HL-60 (cell line): ENCODE measurements around the gene GOLGA6L7.

Experiments
- DNase-seq, 2 experiments: peaks; one replicate each; pipeline ENCODE4 v3.0.0-alpha.2; 2010 to 2020; ENCODE audit warnings: low read depth in 1 of 2, low spot score in 1 of 2
- H3K27ac ChIP-seq: fragments of 250-450 bp; sonication (Bioruptor Pico); replicated peaks from 2 replicates; pipeline ENCODE4 v1.5.1; 2020; ENCODE audit warnings: mild to moderate bottlenecking, moderate library complexity
- H3K27me3 ChIP-seq: fragments of 250-450 bp; sonication (Bioruptor Pico); 2 replicates; pipeline ENCODE4 v1.5.1; 2021; ENCODE audit warnings: mild to moderate bottlenecking, moderate library complexity; ENCODE audit not compliant: insufficient read depth, poor library complexity, severe bottlenecking
- H3K4me3 ChIP-seq: replicated peaks from 2 replicates; pipeline ENCODE4 v1.5.1; 2011; ENCODE audit warnings: mild to moderate bottlenecking, control low read depth, low read length; ENCODE audit not compliant: insufficient read depth
- GABPA ChIP-seq: IDR thresholded peaks from 2 replicates; pipeline ENCODE4 v1.6.1; 2012; ENCODE audit warnings: low read depth
- POLR2AphosphoS5 ChIP-seq: IDR thresholded peaks from 2 replicates; pipeline ENCODE4 v1.6.1; 2012; ENCODE audit warnings: low read depth
- SPI1 ChIP-seq: IDR thresholded peaks from 2 replicates; pipeline ENCODE4 v1.6.1; 2012; ENCODE audit warnings: low read depth, mild to moderate bottlenecking, borderline replicate concordance
- TF ChIP-seq, protein P1 (sequence below): IDR thresholded peaks from 2 replicates; pipeline ENCODE4 v1.6.1; 2012; ENCODE audit warnings: low read depth; ENCODE audit not compliant: insufficient replicate concordance
- TF ChIP-seq, protein P2 (sequence below): IDR thresholded peaks from one replicate; pipeline ENCODE4 v1.5.1; 2011; ENCODE audit warnings: low read length, control low read depth, inconsistent platforms; ENCODE audit not compliant: insufficient read depth

GOLGA6L7 gene

DNA sequence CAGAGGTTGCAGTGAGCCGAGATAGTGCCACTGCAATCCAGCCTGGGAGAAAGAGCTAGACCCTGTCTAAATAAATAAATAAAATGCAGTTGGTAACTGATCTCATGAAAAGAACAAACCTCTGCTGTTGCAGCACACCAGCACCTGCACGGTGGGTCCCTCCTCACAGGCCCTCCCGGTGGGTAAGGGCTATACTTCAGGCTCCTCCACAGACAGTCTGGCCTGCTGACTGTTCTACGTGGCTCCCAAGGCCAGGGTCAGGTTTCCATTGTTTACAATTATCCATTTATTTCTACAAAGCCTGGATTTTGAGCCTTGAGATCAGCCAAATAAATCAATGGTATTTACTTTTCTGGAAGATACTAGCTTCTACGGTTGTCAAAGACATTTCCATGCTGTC lies 32.2 kb upstream of the GOLGA6L7 start:
- Histone ChIP-seq H3K27me3 (peaks cover 7% of the 10 kb centered on the region), H3K27ac (no peak overlapping the region), H3K4me3 (no peak overlapping the region)
- TF ChIP-seq GABPA (no peak), POLR2AphosphoS5 (no peak), SPI1 (no peak)
- TF ChIP-seq, protein P1, sequence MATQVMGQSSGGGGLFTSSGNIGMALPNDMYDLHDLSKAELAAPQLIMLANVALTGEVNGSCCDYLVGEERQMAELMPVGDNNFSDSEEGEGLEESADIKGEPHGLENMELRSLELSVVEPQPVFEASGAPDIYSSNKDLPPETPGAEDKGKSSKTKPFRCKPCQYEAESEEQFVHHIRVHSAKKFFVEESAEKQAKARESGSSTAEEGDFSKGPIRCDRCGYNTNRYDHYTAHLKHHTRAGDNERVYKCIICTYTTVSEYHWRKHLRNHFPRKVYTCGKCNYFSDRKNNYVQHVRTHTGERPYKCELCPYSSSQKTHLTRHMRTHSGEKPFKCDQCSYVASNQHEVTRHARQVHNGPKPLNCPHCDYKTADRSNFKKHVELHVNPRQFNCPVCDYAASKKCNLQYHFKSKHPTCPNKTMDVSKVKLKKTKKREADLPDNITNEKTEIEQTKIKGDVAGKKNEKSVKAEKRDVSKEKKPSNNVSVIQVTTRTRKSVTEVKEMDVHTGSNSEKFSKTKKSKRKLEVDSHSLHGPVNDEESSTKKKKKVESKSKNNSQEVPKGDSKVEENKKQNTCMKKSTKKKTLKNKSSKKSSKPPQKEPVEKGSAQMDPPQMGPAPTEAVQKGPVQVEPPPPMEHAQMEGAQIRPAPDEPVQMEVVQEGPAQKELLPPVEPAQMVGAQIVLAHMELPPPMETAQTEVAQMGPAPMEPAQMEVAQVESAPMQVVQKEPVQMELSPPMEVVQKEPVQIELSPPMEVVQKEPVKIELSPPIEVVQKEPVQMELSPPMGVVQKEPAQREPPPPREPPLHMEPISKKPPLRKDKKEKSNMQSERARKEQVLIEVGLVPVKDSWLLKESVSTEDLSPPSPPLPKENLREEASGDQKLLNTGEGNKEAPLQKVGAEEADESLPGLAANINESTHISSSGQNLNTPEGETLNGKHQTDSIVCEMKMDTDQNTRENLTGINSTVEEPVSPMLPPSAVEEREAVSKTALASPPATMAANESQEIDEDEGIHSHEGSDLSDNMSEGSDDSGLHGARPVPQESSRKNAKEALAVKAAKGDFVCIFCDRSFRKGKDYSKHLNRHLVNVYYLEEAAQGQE: no peak
- TF ChIP-seq, protein P2, sequence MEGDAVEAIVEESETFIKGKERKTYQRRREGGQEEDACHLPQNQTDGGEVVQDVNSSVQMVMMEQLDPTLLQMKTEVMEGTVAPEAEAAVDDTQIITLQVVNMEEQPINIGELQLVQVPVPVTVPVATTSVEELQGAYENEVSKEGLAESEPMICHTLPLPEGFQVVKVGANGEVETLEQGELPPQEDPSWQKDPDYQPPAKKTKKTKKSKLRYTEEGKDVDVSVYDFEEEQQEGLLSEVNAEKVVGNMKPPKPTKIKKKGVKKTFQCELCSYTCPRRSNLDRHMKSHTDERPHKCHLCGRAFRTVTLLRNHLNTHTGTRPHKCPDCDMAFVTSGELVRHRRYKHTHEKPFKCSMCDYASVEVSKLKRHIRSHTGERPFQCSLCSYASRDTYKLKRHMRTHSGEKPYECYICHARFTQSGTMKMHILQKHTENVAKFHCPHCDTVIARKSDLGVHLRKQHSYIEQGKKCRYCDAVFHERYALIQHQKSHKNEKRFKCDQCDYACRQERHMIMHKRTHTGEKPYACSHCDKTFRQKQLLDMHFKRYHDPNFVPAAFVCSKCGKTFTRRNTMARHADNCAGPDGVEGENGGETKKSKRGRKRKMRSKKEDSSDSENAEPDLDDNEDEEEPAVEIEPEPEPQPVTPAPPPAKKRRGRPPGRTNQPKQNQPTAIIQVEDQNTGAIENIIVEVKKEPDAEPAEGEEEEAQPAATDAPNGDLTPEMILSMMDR: no peak
- DNase-seq: no peak

DNA sequence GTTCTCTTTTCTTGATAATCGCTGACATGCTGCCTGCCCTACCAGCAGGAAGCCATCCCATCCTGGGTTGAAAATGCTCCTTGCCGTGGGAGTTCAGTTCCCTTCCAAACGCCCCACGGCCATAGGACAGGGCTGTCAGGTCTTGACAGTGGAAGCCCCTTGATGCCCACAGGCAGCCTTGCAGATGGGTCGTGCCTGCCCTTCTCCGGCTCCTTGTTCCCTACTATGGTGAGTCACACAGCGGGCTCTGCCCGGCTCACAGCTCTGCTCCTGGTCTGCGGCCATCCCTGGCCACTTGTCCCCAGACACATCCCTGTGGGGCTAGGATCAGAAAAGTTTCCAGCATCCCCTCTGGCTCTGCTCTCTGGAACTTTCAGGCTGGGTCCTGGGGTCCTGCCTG lies 31.1 kb upstream of the GOLGA6L7 start:
- H3K27me3 ChIP-seq: no peaks in the 10 kb centered on the region
- DNase-seq: no peak
- H3K4me3 ChIP-seq: no peak overlapping the region
- H3K27ac ChIP-seq: no peak overlapping the region
- TF ChIP-seq POLR2AphosphoS5: no peak
- TF ChIP-seq SPI1: no peak
- TF ChIP-seq, protein P1: no peak

DNA sequence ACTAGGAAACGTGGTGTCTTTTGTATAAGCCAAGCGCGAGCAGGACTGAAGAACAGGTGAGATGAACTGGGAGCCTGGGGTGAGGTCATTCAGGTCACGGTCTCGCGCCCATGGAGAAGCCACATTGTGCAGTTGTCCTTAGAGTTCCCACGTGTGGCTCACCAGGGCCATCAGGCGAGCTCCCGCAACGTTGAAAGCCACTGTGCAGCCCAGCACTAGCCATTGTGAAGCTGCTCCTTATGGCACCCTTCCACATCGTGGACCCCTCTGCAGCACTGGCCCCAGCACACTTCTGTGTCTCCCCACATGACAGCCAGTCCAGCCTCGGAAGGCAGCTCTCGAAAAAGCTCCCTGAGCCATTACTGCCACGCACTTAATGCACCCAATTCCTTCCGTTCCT lies 29.8 kb upstream of the GOLGA6L7 start:
- TF ChIP-seq SPI1: no peak
- TF ChIP-seq, protein P1: no peak
- no peak for TF ChIP-seq POLR2AphosphoS5
- no peak for TF ChIP-seq GABPA
- TF ChIP-seq, protein P2: no peak
- Histone ChIP-seq H3K27me3 (no peaks in the 10 kb centered on the region), H3K27ac (no peak overlapping the region), H3K4me3 (no peak overlapping the region)
- DNase-seq: no peak

DNA sequence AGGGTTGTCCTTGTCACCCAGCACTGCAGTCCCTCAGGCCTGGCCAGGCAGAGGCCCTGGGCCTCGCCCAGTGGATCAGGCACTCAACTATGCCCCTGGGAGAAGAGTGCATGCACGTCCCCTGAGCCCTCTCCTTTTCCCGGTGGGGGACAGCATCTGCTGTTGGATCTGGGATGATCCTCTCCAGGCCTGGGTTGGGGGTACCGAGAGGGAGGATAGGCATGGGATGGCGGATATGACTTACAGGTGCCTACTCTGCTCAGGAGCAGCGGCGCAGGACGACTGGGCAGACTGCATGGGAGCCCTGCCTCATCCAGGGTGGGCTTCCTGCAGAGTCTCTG lies 28.4 kb upstream of the GOLGA6L7 start:
- TF ChIP-seq POLR2AphosphoS5 (no peak), SPI1 (no peak), GABPA (no peak)
- TF ChIP-seq, protein P2: no peak
- TF ChIP-seq, protein P1: no peak
- no peak overlapping the region for H3K27ac ChIP-seq
- no peak for DNase-seq
- H3K4me3 ChIP-seq: no peak overlapping the region
- H3K27me3 ChIP-seq: no peaks in the 10 kb centered on the region
